ENCODE measurements around the gene NDUFS7.

GRCh38 chr19:1386945-1387683 lies 3.4 kb downstream of the NDUFS7 start:
- TF ChIP-seq CTCF (IDR thresholded peaks at IDR 0.05) = no peak
- no peak for TF ChIP-seq EZH2 (IDR thresholded peaks at IDR 0.05)
- TF ChIP-seq EZH2phosphoT487 (IDR thresholded peaks at IDR 0.05) = no peak

Data from neural progenitor cell (in vitro differentiated cells).